Peyer's patch (tissue), 4 donors: ENCODE results near the gene XRCC5. TPM values are rescaled to one million over a fixed set of nuclear protein-coding genes. Genes with fewer than 3 reads are reported as not detected.
A peak's percentile ranks its signal among the peaks of the same experiment; 100 is the strongest.
"Not testable (repeated sequence)": the region's sequence is repeated elsewhere in the genome, so short reads cannot be mapped to it uniquely, and the experiment has no call there.

Source experiments
- DNase-seq, 3 donors: peaks; one replicate each; pipeline ENCODE4 v3.0.0-alpha.2; 2017 to 2019
- H3K27ac ChIP-seq, 4 donors: fragments of 200-600 bp; sonication (generic); one replicate each; pipeline ENCODE4 v1.5.1; 2016 to 2019
- H3K27me3 ChIP-seq, 2 donors: fragments of 200-600 bp; sonication (generic); one replicate each; pipeline ENCODE4 v1.5.1; 2019
- H3K36me3 ChIP-seq, 3 donors: fragments of 200-600 bp; sonication (generic); one replicate each; pipeline ENCODE4 v1.5.1; 2016 to 2019
- H3K4me1 ChIP-seq, 4 donors: fragments of 200-600 bp; sonication (generic); one replicate each; pipeline ENCODE4 v1.5.1; 2016 to 2019
- H3K4me3 ChIP-seq, 4 donors: fragments of 200-600 bp; sonication (generic); 1 replicate in 3 of 4; 2 replicates in 1 of 4; pipeline ENCODE4 v1.5.1; 2016 to 2019; ENCODE audit warnings: mild to moderate bottlenecking in 1 of 4
- H3K9me3 ChIP-seq, 4 donors: fragments of 200-600 bp; sonication (generic); one replicate each; pipeline ENCODE4 v1.5.1; 2016 to 2019; ENCODE audit warnings: mild to moderate bottlenecking in 1 of 4
- POLR2A ChIP-seq, 2 donors: fragments of 450-650 bp; IDR thresholded peaks; one replicate each; pipeline ENCODE4 v1.5.1; 2017; ENCODE audit warnings: antibody characterized with exemption in 2 of 2, mild to moderate bottlenecking in 2 of 2, moderate library complexity in 2 of 2
- total RNA-seq, 4 donors: library from RNA; depleted of rRNA; stranded (reverse); fragments of >200 nt; gene quantifications; one replicate each; pipeline ENCODE4 v1.1.0, GENCODE V29; 2016
- TF ChIP-seq, protein P1 (sequence below), 6 experiments: fragments of 450-650 bp in 4 of 6; fragments of 200-600 bp in 2 of 6; sonication (generic) in 1 of 6; IDR thresholded peaks; one replicate each; pipeline ENCODE4 v1.5.1; 2017 to 2019; ENCODE audit warnings: antibody characterized with exemption in 6 of 6, mild to moderate bottlenecking in 3 of 6, moderate library complexity in 1 of 6

Gene XRCC5
- total RNA-seq, 4 donors from 2014 or later = 81.7 to 140 (median 111) TPM

DNA sequence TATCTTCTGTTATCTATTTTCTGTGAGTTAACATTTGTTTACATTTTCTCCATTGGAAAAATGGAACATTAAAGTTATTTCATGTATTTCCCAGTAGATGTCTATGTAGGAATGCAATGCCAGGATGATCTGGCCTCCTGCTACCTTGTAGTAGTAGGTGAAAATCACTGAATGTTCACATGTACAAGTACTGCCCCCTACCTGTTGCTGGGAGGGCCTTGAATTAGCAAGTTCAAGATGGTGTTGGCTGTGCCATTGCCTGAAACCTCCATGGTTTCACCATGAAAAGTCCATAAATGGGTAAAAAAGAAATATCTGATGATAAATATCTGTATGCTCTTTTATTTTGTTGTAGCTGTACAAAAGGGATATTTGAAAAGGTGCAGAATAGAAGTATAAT lies 30.7 kb downstream of the XRCC5 start:
- Histone ChIP-seq H3K36me3 (peaks cover 3 to 100% (median 3%) of the 10 kb centered on the region in 3 donors), H3K27ac (no peak overlapping the region), H3K9me3 (no peaks in the 10 kb centered on the region), H3K4me1 (no peaks in the 10 kb centered on the region), H3K27me3 (no peaks in the 10 kb centered on the region), H3K4me3 (no peak overlapping the region)
- DNase-seq = peak in 2 of 3 donors; percentile 26 to 49
- TF ChIP-seq POLR2A (IDR thresholded peaks at IDR 0.05) = no peak
- TF ChIP-seq, protein P1, sequence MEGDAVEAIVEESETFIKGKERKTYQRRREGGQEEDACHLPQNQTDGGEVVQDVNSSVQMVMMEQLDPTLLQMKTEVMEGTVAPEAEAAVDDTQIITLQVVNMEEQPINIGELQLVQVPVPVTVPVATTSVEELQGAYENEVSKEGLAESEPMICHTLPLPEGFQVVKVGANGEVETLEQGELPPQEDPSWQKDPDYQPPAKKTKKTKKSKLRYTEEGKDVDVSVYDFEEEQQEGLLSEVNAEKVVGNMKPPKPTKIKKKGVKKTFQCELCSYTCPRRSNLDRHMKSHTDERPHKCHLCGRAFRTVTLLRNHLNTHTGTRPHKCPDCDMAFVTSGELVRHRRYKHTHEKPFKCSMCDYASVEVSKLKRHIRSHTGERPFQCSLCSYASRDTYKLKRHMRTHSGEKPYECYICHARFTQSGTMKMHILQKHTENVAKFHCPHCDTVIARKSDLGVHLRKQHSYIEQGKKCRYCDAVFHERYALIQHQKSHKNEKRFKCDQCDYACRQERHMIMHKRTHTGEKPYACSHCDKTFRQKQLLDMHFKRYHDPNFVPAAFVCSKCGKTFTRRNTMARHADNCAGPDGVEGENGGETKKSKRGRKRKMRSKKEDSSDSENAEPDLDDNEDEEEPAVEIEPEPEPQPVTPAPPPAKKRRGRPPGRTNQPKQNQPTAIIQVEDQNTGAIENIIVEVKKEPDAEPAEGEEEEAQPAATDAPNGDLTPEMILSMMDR (IDR thresholded peaks at IDR 0.05) = peak in 4 of 6 experiments; percentile 8 to 49 (median 44)

DNA sequence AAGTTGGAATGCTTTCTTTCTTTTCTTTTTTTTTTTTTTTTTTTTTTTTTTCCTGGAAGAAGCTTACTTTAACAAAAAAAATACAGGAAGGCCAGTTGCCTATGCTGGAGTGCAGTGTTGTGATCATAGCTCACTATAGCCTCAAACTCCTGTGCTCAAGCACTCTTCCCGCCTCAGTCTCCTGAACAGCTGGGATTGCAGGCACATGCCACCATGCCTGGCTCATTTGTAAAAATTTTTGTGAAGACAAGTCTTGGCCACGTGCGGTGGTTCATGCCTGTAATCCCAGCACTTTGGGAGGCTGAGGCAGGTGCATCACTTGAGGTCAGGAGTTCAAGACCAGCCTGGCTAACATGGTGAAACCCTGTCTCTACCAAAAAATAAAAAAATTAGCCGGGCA lies 32.4 kb downstream of the XRCC5 start:
- H3K9me3 ChIP-seq, H3K27me3 ChIP-seq, H3K4me3 ChIP-seq, H3K4me1 ChIP-seq, H3K27ac ChIP-seq, DNase-seq: not testable (repeated sequence)
- peaks cover 3 to 97% (median 3%) of the 10 kb centered on the region in 3 donors for H3K36me3 ChIP-seq

DNA sequence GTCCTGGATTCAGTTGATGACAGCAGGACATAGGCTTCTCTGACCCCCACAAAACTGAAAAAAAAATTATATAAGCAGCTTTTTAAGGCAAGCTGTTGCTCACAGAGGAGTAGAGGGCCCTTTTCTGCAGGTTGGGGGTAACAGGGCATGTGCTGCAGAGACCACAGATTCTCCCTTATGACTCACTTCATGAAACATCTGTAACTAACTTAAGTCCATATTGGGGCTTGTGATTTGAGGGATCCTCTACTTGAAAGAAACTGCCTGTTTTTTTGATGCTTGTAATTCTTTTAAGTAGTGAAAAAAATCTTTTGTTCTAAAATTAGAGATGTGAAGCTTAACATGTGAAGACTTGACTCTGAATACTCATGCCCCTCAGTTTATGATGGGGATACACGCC lies 33.4 kb downstream of the XRCC5 start:
- no peak overlapping the region for H3K4me3 ChIP-seq
- H3K4me1 ChIP-seq = no peaks in the 10 kb centered on the region
- no peaks in the 10 kb centered on the region for H3K9me3 ChIP-seq
- peaks cover 0 to 97% (median 3%) of the 10 kb centered on the region in 3 donors for H3K36me3 ChIP-seq
- no peak overlapping the region for H3K27ac ChIP-seq
- DNase-seq = no peak
- TF ChIP-seq POLR2A (IDR thresholded peaks at IDR 0.05) = no peak
- TF ChIP-seq, protein P1 (IDR thresholded peaks at IDR 0.05) = no peak
- H3K27me3 ChIP-seq = no peaks in the 10 kb centered on the region

DNA sequence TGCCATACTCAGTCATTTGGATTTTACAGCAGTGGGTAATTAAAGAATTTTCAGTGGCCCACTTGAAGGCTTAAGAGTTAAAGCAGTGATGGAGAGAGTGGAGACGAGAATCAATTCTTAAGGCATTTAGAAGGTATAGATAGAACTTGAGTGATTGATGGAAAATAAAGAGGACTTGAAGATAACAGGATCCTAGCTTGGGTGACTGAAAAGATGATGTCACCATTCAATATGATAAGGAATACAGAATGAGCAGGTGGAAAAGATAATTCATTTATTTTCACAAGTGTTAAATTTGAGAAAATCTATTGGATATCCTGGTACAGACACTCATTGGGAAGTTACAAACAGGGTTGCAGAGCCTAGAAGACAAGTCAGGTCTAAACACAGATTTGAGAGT lies 35.2 kb downstream of the XRCC5 start:
- H3K36me3 ChIP-seq = peaks cover 0 to 97% (median 3%) of the 10 kb centered on the region in 3 donors
- H3K9me3 ChIP-seq = no peaks in the 10 kb centered on the region
- TF ChIP-seq POLR2A (IDR thresholded peaks at IDR 0.05) = no peak
- TF ChIP-seq, protein P1 (IDR thresholded peaks at IDR 0.05) = no peak
- no peak overlapping the region for H3K4me3 ChIP-seq
- no peak for DNase-seq
- no peaks in the 10 kb centered on the region for H3K27me3 ChIP-seq
- H3K27ac ChIP-seq = no peak overlapping the region
- H3K4me1 ChIP-seq = no peaks in the 10 kb centered on the region

DNA sequence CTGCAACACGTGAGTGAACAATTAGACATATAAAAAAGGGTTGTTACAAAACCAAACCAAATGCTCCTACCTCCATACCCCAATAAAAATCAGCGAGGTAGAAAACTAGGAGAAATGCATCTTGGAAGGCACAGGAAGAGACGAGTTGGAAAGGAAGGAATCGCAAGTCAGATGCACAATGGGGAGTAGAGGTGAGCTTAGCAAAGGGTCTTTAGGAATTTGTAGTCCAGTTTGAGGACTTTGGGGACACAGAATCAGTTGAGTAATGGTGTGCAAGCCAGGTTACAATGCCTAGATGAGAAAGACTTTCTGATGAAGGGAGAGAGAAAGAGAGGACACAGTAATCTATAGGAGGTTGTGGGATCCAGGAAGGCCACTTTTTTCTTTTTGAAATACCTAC lies 35.7 kb downstream of the XRCC5 start:
- H3K27ac ChIP-seq = no peak overlapping the region
- peaks cover 0 to 97% (median 3%) of the 10 kb centered on the region in 3 donors for H3K36me3 ChIP-seq
- no peaks in the 10 kb centered on the region for H3K9me3 ChIP-seq
- H3K4me3 ChIP-seq = no peak overlapping the region
- no peak for DNase-seq
- H3K27me3 ChIP-seq = no peaks in the 10 kb centered on the region
- TF ChIP-seq, protein P1 (IDR thresholded peaks at IDR 0.05) = no peak
- no peak for TF ChIP-seq POLR2A (IDR thresholded peaks at IDR 0.05)
- H3K4me1 ChIP-seq = no peaks in the 10 kb centered on the region

DNA sequence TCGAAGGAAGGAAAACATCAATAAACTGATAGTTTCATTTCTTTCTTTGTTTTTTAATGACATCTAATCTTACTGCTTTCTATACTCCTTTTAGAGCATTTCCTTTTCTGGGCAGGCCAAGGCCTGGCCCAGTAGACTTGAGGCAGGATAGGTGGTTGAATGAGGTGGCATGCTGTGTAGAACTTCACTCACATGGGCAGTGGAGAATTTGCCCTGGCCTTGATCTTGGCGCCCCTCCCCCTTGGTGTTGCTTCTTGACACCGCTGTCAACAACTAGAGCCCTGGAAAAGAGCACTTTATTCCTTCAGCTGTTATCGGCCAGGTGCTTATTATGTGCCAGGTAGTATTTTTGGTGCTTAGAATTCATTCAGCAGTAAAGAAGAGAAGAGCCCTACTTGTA lies 37.4 kb downstream of the XRCC5 start:
- DNase-seq = no peak
- Histone ChIP-seq H3K4me3 (no peak overlapping the region), H3K27ac (no peak overlapping the region), H3K9me3 (no peaks in the 10 kb centered on the region), H3K36me3 (peaks cover 0 to 97% (median 3%) of the 10 kb centered on the region in 3 donors), H3K27me3 (no peaks in the 10 kb centered on the region), H3K4me1 (no peaks in the 10 kb centered on the region)
- TF ChIP-seq, protein P1 (IDR thresholded peaks at IDR 0.05) = no peak
- no peak for TF ChIP-seq POLR2A (IDR thresholded peaks at IDR 0.05)
